Stomach (tissue), 4 donors: ENCODE data around the gene NUTF2.

Source experiments
- EP300 ChIP-seq: sonication (generic); formaldehyde crosslinking; IDR thresholded peaks from one replicate; pipeline ENCODE4 v1.6.1; 2017; ENCODE audit warnings: antibody characterized with exemption
- POLR2A ChIP-seq, 4 donors: fragments of 450-650 bp; IDR thresholded peaks; one replicate each; pipeline ENCODE4 v1.6.1; 2016; ENCODE audit warnings: antibody characterized with exemption in 4 of 4, control low read depth in 2 of 4, mild to moderate bottlenecking in 1 of 4, moderate library complexity in 1 of 4

GRCh38 chr16:67882374-67883145 is 35.8 kb downstream of the NUTF2 start:
- TF ChIP-seq POLR2A (IDR thresholded peaks at IDR 0.05) (no peak), EP300 (no peak)
